Fibroblast of lung (primary cell): Measurements from ENCODE around the gene PDGFA. TPM values are rescaled to one million over a fixed set of nuclear protein-coding genes. Genes with fewer than 3 reads are reported as not detected.

Experiments used
- DNase-seq, 2 donors: peaks; one replicate each; pipeline versions ENCODE4 v3.0.0 to v3.0.0-alpha.2; 2010; ENCODE audit warnings: low read depth in 2 of 2
- H2AFZ ChIP-seq: 2 replicates; pipeline ENCODE4 v1.5.1; 2012; ENCODE audit warnings: low read length, control low read depth, inconsistent platforms
- H3K27ac ChIP-seq: 2 replicates; pipeline ENCODE4 v1.5.1; 2011; ENCODE audit warnings: low read length, control low read depth; ENCODE audit not compliant: insufficient read depth
- H3K27me3 ChIP-seq: 2 replicates; pipeline ENCODE4 v1.5.1; 2011; ENCODE audit warnings: mild to moderate bottlenecking, low read length; ENCODE audit not compliant: control insufficient read depth, insufficient read depth
- H3K36me3 ChIP-seq: 2 replicates; pipeline ENCODE4 v1.5.1; 2011; ENCODE audit warnings: low read length; ENCODE audit not compliant: control insufficient read depth, insufficient read depth
- H3K4me1 ChIP-seq: 2 replicates; pipeline ENCODE4 v1.5.1; 2011; ENCODE audit warnings: low read length; ENCODE audit not compliant: control insufficient read depth, insufficient read depth; ENCODE audit errors: extremely low read depth
- H3K4me2 ChIP-seq: 2 replicates; pipeline ENCODE4 v1.5.1; 2011; ENCODE audit warnings: low read length, control low read depth; ENCODE audit not compliant: insufficient read depth; ENCODE audit errors: extremely low read depth
- H3K4me3 ChIP-seq, 4 experiments: fragments of 200-600 bp in 1 of 4; sonication (generic) in 1 of 4; replicated peaks in 1 of 4; 2 replicates each; pipeline ENCODE4 v1.5.1; 2011 to 2016; ENCODE audit warnings: low read length in 4 of 4, low read depth in 3 of 4, mild to moderate bottlenecking in 3 of 4, control low read depth in 2 of 4, inconsistent platforms in 1 of 4, mixed read lengths in 1 of 4; ENCODE audit not compliant: insufficient read depth in 1 of 4; ENCODE audit errors: control extremely low read depth in 1 of 4
- H3K79me2 ChIP-seq: 2 replicates; pipeline ENCODE4 v1.5.1; 2012; ENCODE audit warnings: mild to moderate bottlenecking, low read length, inconsistent platforms; ENCODE audit not compliant: control insufficient read depth, insufficient read depth
- H3K9ac ChIP-seq: 2 replicates; pipeline ENCODE4 v1.5.1; 2011; ENCODE audit warnings: mild to moderate bottlenecking, low read length, control low read depth; ENCODE audit not compliant: insufficient read depth
- H3K9me3 ChIP-seq: 2 replicates; pipeline ENCODE4 v1.5.1; 2012; ENCODE audit warnings: low read depth, low read length; ENCODE audit not compliant: control insufficient read depth, insufficient read depth
- H4K20me1 ChIP-seq: 2 replicates; pipeline ENCODE4 v1.5.1; 2011; ENCODE audit warnings: low read length; ENCODE audit not compliant: control insufficient read depth, insufficient read depth; ENCODE audit errors: extremely low read depth
- EZH2 ChIP-seq: IDR thresholded peaks from 2 replicates; pipeline ENCODE4 v1.5.1; 2012; ENCODE audit warnings: low read length, control low read depth, mild to moderate bottlenecking; ENCODE audit errors: missing control alignments
- polyA plus RNA-seq, 2 donors: library from polyadenylated mRNA; depleted of rRNA in 1 of 2; stranded (reverse) in 1 of 2; unstranded in 1 of 2; fragments of >200 nt; gene quantifications; 2 replicates each; pipeline ENCODE4 v1.2.1, GENCODE V29; 2011 to 2012; ENCODE audit warnings: missing spikeins in 1 of 2
- total RNA-seq: library from RNA; depleted of rRNA; stranded (reverse); fragments of >200 nt; gene quantifications from 2 replicates; pipeline ENCODE4 v1.2.1, GENCODE V29; 2014
- TF ChIP-seq, protein P1 (sequence below), 2 donors: IDR thresholded peaks in 1 of 2; conservative IDR thresholded peaks in 1 of 2; 1 replicate in 1 of 2; 2 replicates in 1 of 2; pipeline ENCODE4 v1.5.1; 2011 to 2012; ENCODE audit warnings: low read length in 2 of 2, control low read depth in 1 of 2, inconsistent platforms in 1 of 2, low read depth in 1 of 2, mild to moderate bottlenecking in 1 of 2

The PDGFA gene
- total and polyA plus RNA-seq, 2 donors (not counting 1 experiment from before 2014, with no cell fraction given): 13.5 to 16.9 TPM

DNA sequence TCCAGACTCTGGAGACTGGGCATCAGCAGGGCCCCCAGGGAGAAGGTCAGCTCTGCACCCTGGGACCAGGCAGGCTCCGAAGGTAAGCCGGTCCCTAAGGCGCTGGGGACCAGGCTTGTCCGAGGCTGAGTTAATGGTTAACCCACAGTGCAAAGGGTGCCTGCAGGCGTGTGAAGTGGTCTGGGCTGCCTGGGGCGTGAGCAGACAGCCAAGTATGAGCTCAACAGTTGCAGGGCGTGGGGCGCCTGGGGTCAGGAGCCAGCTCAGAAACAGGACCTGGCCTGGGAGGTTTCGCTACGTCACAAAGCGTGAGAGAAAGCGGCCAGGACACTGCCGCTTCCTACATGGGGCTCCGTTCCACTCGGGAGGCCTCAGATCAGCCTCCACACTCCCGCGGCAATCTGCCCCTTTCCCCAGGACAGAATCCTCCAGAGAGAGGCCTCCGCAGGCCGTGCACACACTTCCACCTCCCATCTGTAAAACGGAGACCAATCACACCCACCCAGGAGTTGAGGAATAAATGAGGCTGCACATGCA is 16.0 kb downstream of the PDGFA start:
- H3K27ac ChIP-seq: no peak overlapping the region
- H3K9ac ChIP-seq: no peak overlapping the region
- no peak overlapping the region for H3K4me3 ChIP-seq
- H2AFZ ChIP-seq: no peak overlapping the region
- no peaks in the 10 kb centered on the region for H3K4me1 ChIP-seq
- no peaks in the 10 kb centered on the region for H3K27me3 ChIP-seq
- H3K79me2 ChIP-seq: no peaks in the 10 kb centered on the region
- H3K9me3 ChIP-seq: no peaks in the 10 kb centered on the region
- peaks cover 2% of the 10 kb centered on the region for H3K36me3 ChIP-seq
- H3K4me2 ChIP-seq: no peak overlapping the region
- no peak for DNase-seq
- no peaks in the 10 kb centered on the region for H4K20me1 ChIP-seq
- TF ChIP-seq, protein P1, sequence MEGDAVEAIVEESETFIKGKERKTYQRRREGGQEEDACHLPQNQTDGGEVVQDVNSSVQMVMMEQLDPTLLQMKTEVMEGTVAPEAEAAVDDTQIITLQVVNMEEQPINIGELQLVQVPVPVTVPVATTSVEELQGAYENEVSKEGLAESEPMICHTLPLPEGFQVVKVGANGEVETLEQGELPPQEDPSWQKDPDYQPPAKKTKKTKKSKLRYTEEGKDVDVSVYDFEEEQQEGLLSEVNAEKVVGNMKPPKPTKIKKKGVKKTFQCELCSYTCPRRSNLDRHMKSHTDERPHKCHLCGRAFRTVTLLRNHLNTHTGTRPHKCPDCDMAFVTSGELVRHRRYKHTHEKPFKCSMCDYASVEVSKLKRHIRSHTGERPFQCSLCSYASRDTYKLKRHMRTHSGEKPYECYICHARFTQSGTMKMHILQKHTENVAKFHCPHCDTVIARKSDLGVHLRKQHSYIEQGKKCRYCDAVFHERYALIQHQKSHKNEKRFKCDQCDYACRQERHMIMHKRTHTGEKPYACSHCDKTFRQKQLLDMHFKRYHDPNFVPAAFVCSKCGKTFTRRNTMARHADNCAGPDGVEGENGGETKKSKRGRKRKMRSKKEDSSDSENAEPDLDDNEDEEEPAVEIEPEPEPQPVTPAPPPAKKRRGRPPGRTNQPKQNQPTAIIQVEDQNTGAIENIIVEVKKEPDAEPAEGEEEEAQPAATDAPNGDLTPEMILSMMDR (conservative IDR thresholded peaks at IDR 0.05 in 1 of 2, IDR thresholded peaks at IDR 0.05 in 1 of 2; ENCODE audit: low read depth in 1 of 2, low read length in 2 of 2): no peak
- TF ChIP-seq EZH2: no peak

GRCh38 chr7:502296-502695 is 17.4 kb downstream of the PDGFA start:
- no peaks in the 10 kb centered on the region for H4K20me1 ChIP-seq
- peaks cover 2% of the 10 kb centered on the region for H3K36me3 ChIP-seq

DNA sequence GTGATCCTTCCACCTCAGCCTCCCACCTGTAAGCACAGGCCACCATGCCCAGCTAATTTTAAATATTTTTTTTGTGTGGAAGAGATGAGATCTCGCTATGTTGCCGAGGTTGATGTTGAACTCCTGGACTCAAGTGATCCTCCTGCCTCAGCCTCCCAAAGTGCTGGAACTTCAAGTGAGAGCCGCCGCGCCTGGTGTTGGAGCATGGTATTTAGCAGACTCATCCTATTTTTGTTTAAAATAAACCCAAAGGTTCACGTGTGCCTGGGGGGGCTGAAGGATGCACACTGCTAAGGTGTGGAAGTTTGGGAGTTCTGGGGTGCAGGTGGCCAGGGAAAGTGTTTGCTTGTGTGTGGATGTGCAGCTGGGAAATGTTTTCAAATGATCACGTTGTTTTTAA is 18.1 kb downstream of the PDGFA start:
- Histone ChIP-seq H4K20me1 (no peaks in the 10 kb centered on the region), H3K4me1 (no peaks in the 10 kb centered on the region)
- TF ChIP-seq, protein P1 (conservative IDR thresholded peaks at IDR 0.05 in 1 of 2, IDR thresholded peaks at IDR 0.05 in 1 of 2; ENCODE audit: low read depth in 1 of 2, low read length in 2 of 2): no peak
- no peak for TF ChIP-seq EZH2

More at GRCh38 chr7:502296-502695, 17.4 kb downstream of the PDGFA start:
- Histone ChIP-seq H3K4me3 (no peak overlapping the region), H2AFZ (no peak overlapping the region), H3K4me1 (no peaks in the 10 kb centered on the region), H3K9me3 (no peaks in the 10 kb centered on the region), H3K27me3 (no peaks in the 10 kb centered on the region), H3K27ac (no peak overlapping the region), H3K4me2 (no peak overlapping the region), H3K9ac (no peak overlapping the region), H3K79me2 (no peaks in the 10 kb centered on the region)
- TF ChIP-seq, protein P1 (conservative IDR thresholded peaks at IDR 0.05 in 1 of 2, IDR thresholded peaks at IDR 0.05 in 1 of 2; ENCODE audit: low read depth in 1 of 2, low read length in 2 of 2): no peak
- TF ChIP-seq EZH2: no peak
- DNase-seq: no peak

More for the DNA sequence above, 18.1 kb downstream of the PDGFA start:
- DNase-seq: no peak
- Histone ChIP-seq H3K9me3 (no peaks in the 10 kb centered on the region), H3K27me3 (no peaks in the 10 kb centered on the region), H2AFZ (no peak overlapping the region), H3K4me3 (no peak overlapping the region), H3K36me3 (peaks cover 2% of the 10 kb centered on the region), H3K27ac (no peak overlapping the region), H3K4me2 (no peak overlapping the region), H3K9ac (no peak overlapping the region), H3K79me2 (no peaks in the 10 kb centered on the region)
